HUES64 (cell line): Measurements from ENCODE around the gene ATG13.

Source experiments
- H3K27ac ChIP-seq: 2 replicates; pipeline ENCODE4 v1.7.0; 2013; ENCODE audit warnings: low read depth, low read length, inconsistent platforms
- H3K27me3 ChIP-seq: 2 replicates; pipeline ENCODE4 v1.6.1; 2013; ENCODE audit warnings: mild to moderate bottlenecking, low read length; ENCODE audit not compliant: insufficient read depth
- H3K36me3 ChIP-seq: 2 replicates; pipeline ENCODE4 v1.6.1; 2013; ENCODE audit warnings: mild to moderate bottlenecking, low read length; ENCODE audit not compliant: insufficient read depth
- H3K4me1 ChIP-seq: 2 replicates; pipeline ENCODE4 v1.6.1; 2013; ENCODE audit warnings: mild to moderate bottlenecking, low read length, moderate library complexity; ENCODE audit not compliant: insufficient read depth
- H3K4me3 ChIP-seq: 2 replicates; pipeline ENCODE4 v1.5.1; 2013; ENCODE audit warnings: mild to moderate bottlenecking, low read length, moderate library complexity
- H3K9ac ChIP-seq: 2 replicates; pipeline ENCODE4 v1.6.1; 2013; ENCODE audit warnings: mild to moderate bottlenecking, low read depth, low read length
- H3K9me3 ChIP-seq: 2 replicates; pipeline ENCODE4 v1.6.1; 2013; ENCODE audit warnings: low read depth, low read length; ENCODE audit not compliant: insufficient read depth
- WGBS: fragments of 150-250, 120-280 bp; methylation state at CpG from one replicate; pipeline ENCODE4 v1.1.7; 2013; ENCODE audit warnings: missing lambda C conversion rate; 5-methylcytosine and 5-hydroxymethylcytosine counted together

Gene ATG13

GRCh38 chr11:46719048-46719542 lies 101.7 kb downstream of the ATG13 start, which contains the start of gene F2:
TSS of gene F2 (plus strand) at chr11:46719213. CDS start at chr11:46719236, 23 bp downstream.
- H3K27ac ChIP-seq: no peak within 1 kb of the TSS
- H3K4me3 ChIP-seq: no peak within 1 kb of the TSS
- H3K4me1 ChIP-seq: no peaks in the 10 kb centered on the region
- no peaks in the 10 kb centered on the region for H3K9me3 ChIP-seq
- H3K9ac ChIP-seq: no peak within 1 kb of the TSS
- WGBS: 88% methylated on average over 7 of the region's 7 CpGs
- H3K27me3 ChIP-seq: no peaks in the 10 kb centered on the region
- no peaks in the 10 kb centered on the region for H3K36me3 ChIP-seq

DNA sequence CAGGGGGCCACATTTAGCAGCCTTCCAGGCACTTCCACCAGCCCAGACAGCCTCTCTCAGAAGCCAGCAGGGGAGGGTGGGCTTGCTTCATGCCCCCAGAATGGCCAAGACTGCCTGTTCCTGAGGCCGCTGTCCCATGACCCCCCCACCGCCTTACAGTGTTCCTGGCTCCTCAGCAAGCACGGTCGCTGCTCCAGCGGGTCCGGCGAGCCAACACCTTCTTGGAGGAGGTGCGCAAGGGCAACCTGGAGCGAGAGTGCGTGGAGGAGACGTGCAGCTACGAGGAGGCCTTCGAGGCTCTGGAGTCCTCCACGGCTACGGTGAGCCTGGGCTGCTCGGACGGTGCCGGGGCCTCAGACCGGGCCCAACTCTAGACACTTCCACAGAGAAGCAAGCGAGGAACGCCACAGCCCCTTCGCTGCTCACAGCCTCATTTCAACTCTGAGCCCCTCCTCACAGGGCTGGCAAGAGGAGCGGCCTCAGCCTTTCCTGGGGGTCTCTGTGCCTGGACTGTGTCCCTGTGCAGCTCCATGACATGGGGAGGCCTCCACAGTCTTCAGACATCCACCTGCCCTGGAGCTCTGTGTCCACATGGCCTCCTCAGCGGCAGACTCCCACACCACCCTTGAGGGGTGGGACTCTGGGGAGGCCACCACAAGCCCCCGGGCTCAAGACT lies 102.3 kb downstream of the ATG13 start:
- Histone ChIP-seq H3K9ac (no peak overlapping the region), H3K27me3 (no peaks in the 10 kb centered on the region), H3K36me3 (no peaks in the 10 kb centered on the region), H3K4me3 (no peak overlapping the region), H3K27ac (no peak overlapping the region), H3K4me1 (no peaks in the 10 kb centered on the region), H3K9me3 (no peaks in the 10 kb centered on the region)
- WGBS: 91% methylated on average over 25 of the region's 25 CpGs

GRCh38 chr11:46721286-46721685 lies 103.9 kb downstream of the ATG13 start:
- Histone ChIP-seq H3K27ac (no peak overlapping the region), H3K4me1 (no peaks in the 10 kb centered on the region), H3K27me3 (no peaks in the 10 kb centered on the region), H3K9me3 (no peaks in the 10 kb centered on the region), H3K9ac (no peak overlapping the region), H3K36me3 (no peaks in the 10 kb centered on the region), H3K4me3 (no peak overlapping the region)
- 92% methylated on average over 6 of the region's 6 CpGs for WGBS

GRCh38 chr11:46722566-46723358 lies 105.4 kb downstream of the ATG13 start:
- H3K4me3 ChIP-seq: no peak overlapping the region
- H3K9ac ChIP-seq: no peak overlapping the region
- no peaks in the 10 kb centered on the region for H3K9me3 ChIP-seq
- H3K36me3 ChIP-seq: no peaks in the 10 kb centered on the region
- WGBS: 96% methylated on average over 11 of the region's 11 CpGs
- H3K4me1 ChIP-seq: no peaks in the 10 kb centered on the region
- no peak overlapping the region for H3K27ac ChIP-seq
- H3K27me3 ChIP-seq: no peaks in the 10 kb centered on the region

GRCh38 chr11:46723359-46723680 lies 106.0 kb downstream of the ATG13 start:
- no peaks in the 10 kb centered on the region for H3K9me3 ChIP-seq
- no peak overlapping the region for H3K4me3 ChIP-seq
- WGBS: 87% methylated on average over 8 of the region's 8 CpGs
- no peaks in the 10 kb centered on the region for H3K36me3 ChIP-seq
- no peak overlapping the region for H3K27ac ChIP-seq
- no peaks in the 10 kb centered on the region for H3K27me3 ChIP-seq
- no peaks in the 10 kb centered on the region for H3K4me1 ChIP-seq
- H3K9ac ChIP-seq: no peak overlapping the region

DNA sequence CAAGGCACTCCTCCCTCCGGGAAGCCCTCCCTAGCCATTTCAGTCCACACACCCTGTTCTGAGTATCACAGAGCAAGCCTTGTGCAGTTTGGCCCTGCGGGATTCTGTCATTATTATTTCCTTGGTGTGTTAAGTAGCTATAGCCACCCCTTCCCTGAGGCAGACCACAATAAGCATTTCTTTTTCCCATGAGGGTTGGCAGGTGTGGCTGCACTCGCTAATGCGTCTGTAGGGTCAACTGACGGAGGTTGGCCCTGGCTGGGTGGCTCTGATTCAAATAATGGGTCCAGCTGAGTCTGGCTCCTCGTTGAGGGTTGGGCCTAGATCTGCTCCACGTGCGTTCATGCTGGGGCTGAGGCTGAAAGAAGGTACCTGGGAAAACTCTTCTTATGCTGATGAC lies 106.7 kb downstream of the ATG13 start:
- H3K27ac ChIP-seq: no peak overlapping the region
- no peak overlapping the region for H3K9ac ChIP-seq

More for the DNA sequence above, 106.7 kb downstream of the ATG13 start:
- Histone ChIP-seq H3K36me3 (no peaks in the 10 kb centered on the region), H3K4me3 (no peak overlapping the region), H3K27me3 (no peaks in the 10 kb centered on the region), H3K9me3 (no peaks in the 10 kb centered on the region), H3K4me1 (no peaks in the 10 kb centered on the region)
- 72% methylated on average over 7 of the region's 8 CpGs for WGBS
